Dedifferentiated amniotic fluid mesenchymal stem cell (primary cell): ENCODE measurements around the gene PBRM1.
"Not testable (repeated sequence)": the region's sequence is repeated elsewhere in the genome, so short reads cannot be mapped to it uniquely, and the experiment has no call there.

Experiments
- DNase-seq: peaks from one replicate; pipeline ENCODE4 v3.0.0-alpha.2; 2016; ENCODE audit errors: extremely low spot score

Gene PBRM1

GRCh38 chr3:52536369-52537164 lies 149.1 kb downstream of the PBRM1 start, which contains the start of gene UQCC5:
TSS of gene UQCC5 (plus strand) at chr3:52536605. CDS start at chr3:52536756, 151 bp downstream.
- peak; percentile 99 for DNase-seq

DNA sequence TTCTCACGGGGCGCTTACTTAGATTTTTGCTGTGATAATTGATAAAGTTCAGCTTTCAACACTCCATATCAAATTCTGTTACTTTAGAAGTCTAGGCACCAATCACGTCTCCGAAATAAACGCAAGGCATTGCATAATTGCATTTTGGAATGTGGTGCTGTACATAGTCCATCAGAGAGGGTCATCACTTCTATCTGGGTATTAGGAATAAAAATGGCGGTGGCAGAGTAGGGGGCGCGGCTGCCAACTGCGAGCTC lies 149.7 kb downstream of the PBRM1 start:
- DNase-seq, result no peak

GRCh38 chr3:52535411-52536111 lies 150.2 kb downstream of the PBRM1 start:
- no peak for DNase-seq

DNA sequence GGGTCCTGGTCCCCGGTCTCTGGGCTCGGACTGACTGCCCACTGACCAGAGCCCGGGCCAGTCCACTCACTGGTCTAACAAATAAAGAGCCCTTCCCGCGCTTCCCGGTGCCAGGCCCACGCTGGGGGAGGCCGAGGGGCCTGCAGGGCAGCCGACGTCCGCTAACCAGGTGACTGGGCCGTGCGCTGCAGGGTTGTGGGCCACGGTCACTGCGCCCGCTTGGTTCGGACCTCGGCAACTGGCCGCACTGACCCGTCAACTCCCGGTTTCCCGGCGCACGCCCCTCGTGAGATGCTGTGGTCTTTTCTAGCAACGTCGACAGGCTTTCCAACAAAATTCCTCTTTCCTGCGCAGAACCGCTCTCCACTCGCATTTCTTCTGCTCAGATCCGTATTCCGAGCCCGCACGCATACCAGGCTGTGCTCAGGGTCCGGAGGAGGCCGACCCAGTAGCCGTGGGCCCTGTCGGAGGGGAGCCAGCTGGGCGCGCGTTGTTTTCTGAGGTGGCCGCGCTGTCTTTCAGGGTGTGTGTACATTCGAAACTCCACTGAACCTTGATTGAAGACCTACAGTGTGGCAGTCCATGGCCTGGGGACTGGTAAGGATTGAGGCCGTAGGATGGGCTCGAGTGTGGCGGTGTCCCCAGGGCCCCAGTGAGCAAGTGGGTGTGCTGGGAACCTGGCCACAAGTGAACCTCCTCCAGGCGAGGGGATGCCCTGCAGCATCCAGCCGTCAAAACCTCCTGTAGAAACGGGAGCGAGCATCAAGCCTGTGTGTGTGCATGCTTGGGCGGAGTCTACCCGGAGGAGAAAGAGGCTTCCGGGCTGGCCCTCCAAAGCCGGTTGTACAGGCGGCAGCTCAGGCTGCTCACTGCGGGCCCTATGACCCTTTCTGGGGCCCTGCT lies 151.2 kb downstream of the PBRM1 start:
- DNase-seq, result no peak

GRCh38 chr3:52533623-52534280 lies 152.0 kb downstream of the PBRM1 start, which contains the start of gene NT5DC2:
TSS of gene NT5DC2 (minus strand) at chr3:52533857. CDS start at chr3:52533737, 120 bp downstream.
- DNase-seq, result peak; percentile 54

DNA sequence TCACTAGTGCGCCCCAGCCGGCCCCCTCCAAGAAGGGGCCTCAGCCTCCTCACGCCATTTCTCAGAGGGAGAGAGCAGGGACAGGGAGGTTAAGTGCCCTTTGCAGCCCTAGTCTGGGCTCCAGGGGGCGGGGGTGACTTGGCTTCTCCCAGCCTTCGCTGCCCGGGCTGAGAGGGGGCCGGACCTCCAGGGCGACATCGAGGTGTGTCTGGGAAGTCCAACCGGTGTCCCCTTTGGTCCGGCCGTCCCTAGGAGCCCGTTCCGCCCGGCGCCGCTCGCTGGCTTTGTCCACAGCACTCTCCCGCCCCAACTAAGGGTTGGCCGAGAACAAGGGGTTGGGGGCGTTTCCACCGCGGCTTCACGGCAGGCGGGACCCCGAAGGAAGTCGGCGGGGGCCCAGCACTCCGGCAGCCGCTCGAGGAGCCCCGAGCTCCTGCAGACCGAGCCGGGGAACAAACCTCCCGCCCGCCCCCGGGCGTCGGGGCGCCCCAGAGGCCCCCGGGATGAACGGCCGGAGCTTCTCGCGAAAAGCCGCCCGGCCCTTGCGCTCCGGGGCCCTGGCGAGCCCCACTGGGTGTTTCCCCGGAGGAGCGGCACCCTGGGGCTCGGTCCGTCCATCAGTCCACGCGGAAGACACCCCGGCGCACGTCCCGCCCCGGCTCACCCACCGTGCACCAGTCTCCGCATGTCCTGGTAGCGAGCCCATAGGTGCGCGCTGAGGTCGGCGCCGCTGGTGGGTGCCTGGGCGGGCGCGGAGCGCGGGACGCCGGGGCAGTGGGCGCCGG lies 152.7 kb downstream of the PBRM1 start:
- no peak for DNase-seq

- DNase-seq, result no peak
Measured at GRCh38 chr3:52532517-52532837, 153.2 kb downstream of the PBRM1 start.

DNA sequence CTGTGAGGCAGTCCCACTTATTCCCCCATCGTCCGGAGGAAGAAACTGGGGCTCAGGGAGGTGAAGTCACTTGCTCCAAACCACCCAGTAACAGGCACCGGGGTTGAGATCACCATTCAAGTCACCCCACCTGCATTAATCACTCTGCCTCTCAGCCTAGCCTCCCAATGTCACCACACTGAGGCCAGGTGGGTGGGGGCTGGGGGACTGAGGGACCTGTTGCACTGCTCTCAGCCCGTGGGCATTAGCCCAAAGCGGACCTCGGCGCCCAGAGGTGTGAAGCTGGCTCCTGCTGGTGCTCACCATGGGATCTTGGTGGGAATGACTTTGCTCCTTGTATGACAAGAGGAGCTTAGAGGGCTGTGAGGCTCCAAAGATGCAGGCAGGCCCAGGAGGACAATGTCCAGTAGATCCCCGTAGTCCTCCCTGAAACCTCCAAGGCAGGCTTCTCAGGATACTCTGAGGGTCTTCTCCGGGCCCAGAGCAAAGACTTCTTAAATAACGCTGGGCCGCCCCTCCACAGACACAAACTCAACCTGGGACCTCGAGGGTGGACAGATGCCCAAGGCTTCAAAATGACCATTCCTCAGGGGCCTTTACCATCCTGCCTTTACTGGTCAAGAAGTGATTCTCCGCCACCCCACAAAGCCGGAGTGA lies 153.7 kb downstream of the PBRM1 start:
- DNase-seq, result no peak

- no peak for DNase-seq
Measured at GRCh38 chr3:52530918-52531826, 154.5 kb downstream of the PBRM1 start.

DNA sequence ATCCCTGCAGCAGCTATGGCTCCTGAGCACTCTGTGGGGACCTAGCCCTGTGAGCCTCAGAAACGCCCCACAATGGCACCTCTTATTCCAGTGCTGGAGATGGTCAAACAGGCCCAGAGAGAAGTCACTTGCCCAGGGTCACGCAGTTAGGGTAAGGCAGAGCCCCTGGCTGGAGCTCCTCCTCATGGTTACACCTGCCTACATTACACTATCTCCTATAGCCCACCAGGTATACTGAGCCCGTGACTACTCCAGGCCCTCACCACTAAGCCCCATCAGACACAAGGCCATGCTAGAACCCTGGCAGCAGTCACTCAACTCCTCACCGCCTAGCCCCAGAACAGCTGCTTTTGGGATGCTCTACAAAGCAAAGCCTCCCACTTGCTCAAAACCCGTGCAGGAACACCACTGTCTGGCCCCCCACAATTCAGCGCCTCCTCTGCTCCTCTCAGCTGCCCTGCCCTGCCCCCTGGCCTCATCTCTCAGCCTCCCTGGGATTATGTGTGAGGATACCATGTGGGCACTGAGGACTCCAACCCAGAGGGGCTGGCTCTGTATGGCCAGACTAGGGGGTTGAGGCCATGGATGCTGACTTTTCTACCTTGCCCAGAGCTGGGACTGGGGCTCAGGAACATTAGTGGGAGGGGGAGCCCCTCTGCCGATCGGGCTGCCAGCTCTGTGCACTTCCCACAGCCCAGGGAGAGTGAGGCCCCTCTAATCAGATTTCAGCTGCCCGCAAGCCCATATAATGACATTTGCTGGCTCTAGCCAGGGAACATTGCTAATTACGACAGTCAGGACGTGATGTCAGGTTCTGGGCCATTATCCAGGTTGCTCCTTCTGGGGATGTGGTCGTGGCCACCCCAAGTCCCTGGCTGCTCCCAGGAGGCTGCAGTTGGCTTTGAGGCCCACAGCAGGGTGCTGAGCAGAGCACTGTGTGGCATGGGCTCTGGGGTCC lies 156.1 kb downstream of the PBRM1 start:
- no peak for DNase-seq

GRCh38 chr3:52528586-52529375 lies 156.9 kb downstream of the PBRM1 start:
- no peak for DNase-seq

DNA sequence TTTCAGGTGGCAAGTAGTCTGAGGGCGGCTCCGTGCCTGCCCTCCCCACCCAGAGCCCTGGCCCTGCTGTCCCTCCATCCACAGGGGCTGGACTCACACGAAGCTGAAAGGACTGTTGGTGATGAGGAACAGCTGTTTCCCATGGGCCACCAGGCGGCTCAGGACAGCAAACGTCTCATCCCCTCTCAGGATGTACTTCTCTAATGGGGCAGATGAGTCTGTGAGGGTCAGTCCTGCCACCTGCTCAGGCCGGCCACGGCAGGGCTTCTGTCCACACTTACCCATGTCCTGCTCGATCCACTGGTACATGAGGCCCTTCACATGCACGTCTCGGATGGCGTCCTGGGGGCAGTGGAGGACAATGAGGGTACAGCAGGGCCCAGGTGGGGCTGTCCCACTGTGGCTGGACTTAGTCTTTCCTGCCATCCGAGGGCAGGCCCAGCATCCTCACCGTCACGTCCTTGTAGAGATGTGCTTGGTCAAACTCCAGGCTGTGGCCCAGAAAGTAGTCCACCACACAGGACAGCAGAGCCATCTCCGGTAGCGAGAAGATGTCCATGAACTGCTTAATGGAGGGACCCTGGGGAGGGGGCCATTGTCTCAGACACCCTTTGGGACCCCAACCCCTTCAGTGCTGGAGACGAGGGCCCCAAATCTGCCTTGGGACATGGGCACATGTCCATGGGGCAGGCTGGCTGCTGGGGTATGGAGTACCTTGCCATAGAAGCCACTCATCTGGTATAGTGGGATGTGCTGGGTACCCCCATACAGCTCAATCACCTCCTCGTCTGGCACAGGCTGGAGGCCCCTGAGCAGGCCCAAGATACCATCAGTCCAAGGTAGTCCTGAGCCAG lies 157.8 kb downstream of the PBRM1 start:
- DNase-seq, result no peak

GRCh38 chr3:52527039-52527731 lies 158.5 kb downstream of the PBRM1 start:
- DNase-seq, result no peak

DNA sequence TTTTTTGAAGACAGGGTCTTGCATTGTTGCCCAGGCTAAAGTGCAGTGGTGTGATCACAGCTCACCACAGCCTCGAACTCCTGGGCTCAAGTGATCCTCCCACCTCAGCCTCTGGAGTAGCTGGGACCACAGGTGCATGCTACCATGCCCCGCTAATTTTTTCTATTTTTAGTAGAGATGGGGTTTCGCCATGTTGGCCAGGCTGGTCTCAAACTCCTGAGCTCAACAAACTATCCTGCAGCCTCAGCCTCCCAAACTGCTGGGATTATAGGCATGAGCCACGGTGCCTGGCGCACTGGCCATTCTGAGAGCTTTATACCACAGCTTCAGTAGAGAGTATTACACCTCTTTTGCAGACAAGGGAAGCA lies 159.1 kb downstream of the PBRM1 start:
- not testable (repeated sequence) for DNase-seq

GRCh38 chr3:52525680-52526561 lies 159.8 kb downstream of the PBRM1 start:
- no peak for DNase-seq
